Renal pelvis (tissue), 4 donors: ENCODE data around the gene CD300E. TPM values are rescaled to one million over a fixed set of nuclear protein-coding genes. Genes with fewer than 3 reads are reported as not detected.

ENCODE experiments used
- DNase-seq: peaks from one replicate; pipeline ENCODE4 v3.0.0-alpha.2; 2013
- polyA plus RNA-seq, 3 donors: library from polyadenylated mRNA; unstranded; fragments of 120-200 nt; gene quantifications; one replicate each; pipeline ENCODE4 v1.2.1, GENCODE V29; 2013; ENCODE audit not compliant: insufficient read length in 3 of 3

CD300E gene
- polyA plus RNA-seq, 3 donors = 0.11 to 0.22 (median 0.13) TPM

GRCh38 chr17:74567397-74567796 lies 56.1 kb downstream of the CD300E start, which contains the start of gene CD300H:
Gene CD300H (minus strand): TSS chr17:74567509.
- DNase-seq = no peak

DNA sequence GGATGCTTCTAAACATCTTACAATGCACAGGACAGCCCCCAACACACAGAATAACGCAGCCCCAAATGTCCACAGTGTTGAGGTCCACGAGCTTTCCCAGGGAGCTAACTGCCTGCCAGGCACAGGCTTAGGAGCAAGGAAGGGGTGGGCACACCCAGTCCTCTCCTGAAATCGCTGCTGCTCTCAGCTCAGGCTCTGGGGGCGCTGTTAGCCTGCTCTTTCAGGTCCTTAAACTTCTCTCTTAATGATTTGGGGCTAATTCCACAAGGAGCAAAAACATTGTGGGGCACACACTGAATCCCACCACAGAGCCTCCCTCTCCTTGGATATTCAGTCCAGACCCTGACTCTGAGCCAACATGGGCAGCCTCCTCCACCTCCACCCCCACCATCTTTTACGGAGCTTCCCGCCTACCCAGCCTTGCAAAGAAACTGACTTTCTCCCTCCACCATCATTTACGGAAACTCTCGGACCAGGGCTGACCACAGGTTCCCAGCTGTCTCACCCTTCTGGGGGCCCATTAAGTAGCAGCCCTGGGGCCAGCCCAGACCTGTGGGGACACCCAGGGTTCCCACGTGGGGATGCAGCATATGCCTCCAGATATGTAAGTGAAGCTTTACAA lies 57.3 kb downstream of the CD300E start:
- DNase-seq = no peak

DNA sequence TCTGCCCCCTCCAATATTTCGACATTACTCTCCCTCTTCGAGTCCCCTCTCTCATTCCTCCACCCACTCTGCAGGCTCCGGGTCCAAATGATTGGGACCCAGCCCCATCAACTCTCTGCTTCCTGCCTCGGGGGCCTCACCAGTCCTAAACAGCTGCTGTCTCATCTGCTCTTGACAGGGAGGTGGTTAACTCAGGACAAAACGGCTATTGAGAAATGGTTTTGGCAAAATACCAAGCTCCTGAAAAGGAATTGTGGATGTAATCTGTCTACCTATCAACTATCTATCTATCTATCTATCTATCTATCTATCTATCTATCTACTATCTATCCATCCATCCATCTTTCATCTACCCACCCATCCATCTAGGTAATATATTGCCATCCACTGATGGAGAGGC lies 58.4 kb downstream of the CD300E start:
- DNase-seq = no peak

- no peak for DNase-seq
These were observed 60.2 kb downstream of the CD300E start for GRCh38 chr17:74563358-74563757.

DNA sequence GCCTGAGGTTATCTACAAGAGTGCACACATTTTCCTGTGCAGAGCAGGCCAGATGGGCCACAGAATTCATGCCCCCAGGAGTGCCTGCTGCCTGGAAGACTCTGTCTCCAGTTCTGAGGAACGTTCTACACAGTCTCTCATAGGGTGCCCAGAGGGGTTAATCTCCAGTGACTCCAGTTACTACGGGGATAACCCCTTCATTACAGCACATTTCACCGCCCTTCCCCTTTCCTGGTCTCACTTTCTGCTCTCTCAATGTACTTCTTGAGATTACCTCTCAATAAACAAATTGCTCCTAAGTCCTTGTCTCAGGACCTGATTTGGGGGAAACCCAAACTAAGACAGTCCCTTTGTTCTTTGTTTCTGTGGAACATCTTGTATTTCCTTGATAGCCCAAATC lies 62.0 kb downstream of the CD300E start:
- no peak for DNase-seq

Other genes starting within 250 kb of the CD300E start
- gene GPRC5C, start 191.7 kb downstream of the CD300E start, polyA plus RNA-seq = 100 to 1,000 TPM; 133 to 151 (median 134) TPM
- gene CD300A, start 157.1 kb downstream of the CD300E start, polyA plus RNA-seq = 1 to 10 TPM; 1.5 TPM
- under 1 TPM in 2 of 3 donors, not detected in 1; 0.17 to 0.24 TPM for gene CD300LB, start 92.3 kb downstream of the CD300E start, polyA plus RNA-seq
- gene CD300C, start 77.6 kb downstream of the CD300E start, polyA plus RNA-seq = under 1 TPM; 0.56 to 0.68 (median 0.59) TPM
- gene CD300H, start 56.2 kb downstream of the CD300E start, polyA plus RNA-seq = not detected
- under 1 TPM in 1 of 3 donors, not detected in 2; 0.18 TPM for gene CD300LD, start 31.5 kb downstream of the CD300E start, polyA plus RNA-seq
- under 1 TPM; 0.19 to 0.24 (median 0.23) TPM for gene CD300LF, start 89.2 kb upstream of the CD300E start, polyA plus RNA-seq
- 1 to 10 TPM; 5.3 to 6.8 (median 5.9) TPM for gene RAB37, start 113.5 kb upstream of the CD300E start, polyA plus RNA-seq
- 100 to 1,000 TPM; 194 to 219 (median 196) TPM for gene NHERF1, start 124.9 kb upstream of the CD300E start, polyA plus RNA-seq
- 10 to 100 TPM; 45.1 to 54.0 (median 54.0) TPM for gene NAT9, start 152.6 kb upstream of the CD300E start, polyA plus RNA-seq
- under 1 TPM; 0.16 to 0.36 (median 0.24) TPM for gene GRIN2C, start 236.1 kb upstream of the CD300E start, polyA plus RNA-seq
- gene FDXR, start 249.3 kb upstream of the CD300E start, polyA plus RNA-seq = 10 to 100 TPM in 2 of 3 donors, 1 to 10 TPM in 1; 9.1 to 12.0 (median 10.0) TPM